NOMO-1 treated with DMSO at 0.1 percent for 48 hours (cell line): Measurements from ENCODE around the gene CEMIP.
A peak's percentile ranks its signal among the peaks of the same experiment; 100 is the strongest.

Experiments
- DNase-seq: peaks from one replicate; lab custom pipeline; 2025; ENCODE audit not compliant: unreplicated experiment; lab: John Stamatoyannopoulos, UW

The CEMIP gene

GRCh38 chr15:80885016-80885579, 105.9 kb downstream of the CEMIP start:
- DNase-seq, result no peak

GRCh38 chr15:80887148-80887547, 108.0 kb downstream of the CEMIP start:
- no peak for DNase-seq

GRCh38 chr15:80888846-80889245, 109.7 kb downstream of the CEMIP start:
- DNase-seq, result no peak

GRCh38 chr15:80890341-80891005, 111.3 kb downstream of the CEMIP start:
- DNase-seq, result peak; percentile 57

GRCh38 chr15:80891006-80891405, 111.8 kb downstream of the CEMIP start:
- DNase-seq, result no peak

- no peak for DNase-seq
Measured at GRCh38 chr15:80892414-80892813, 113.2 kb downstream of the CEMIP start.

GRCh38 chr15:80893777-80894176, 114.6 kb downstream of the CEMIP start:
- DNase-seq, result no peak

- no peak for DNase-seq
Measured at GRCh38 chr15:80895091-80895490, 115.9 kb downstream of the CEMIP start.

- DNase-seq, result no peak
Measured at GRCh38 chr15:80895965-80896364, 116.8 kb downstream of the CEMIP start.

- no peak for DNase-seq
Measured at GRCh38 chr15:80898040-80898439, 118.9 kb downstream of the CEMIP start.

GRCh38 chr15:80902298-80902801, 123.2 kb downstream of the CEMIP start:
- no peak for DNase-seq

- DNase-seq, result no peak
Measured at GRCh38 chr15:80904998-80905397, 125.8 kb downstream of the CEMIP start.

GRCh38 chr15:80906159-80906766, 127.1 kb downstream of the CEMIP start:
- no peak for DNase-seq

- DNase-seq, result no peak
Measured at GRCh38 chr15:80911821-80912220, 132.7 kb downstream of the CEMIP start.

- no peak for DNase-seq
Measured at GRCh38 chr15:80912673-80913072, 133.5 kb downstream of the CEMIP start.

- DNase-seq, result no peak
Measured at GRCh38 chr15:80913541-80913940, 134.4 kb downstream of the CEMIP start.

GRCh38 chr15:80915472-80915871, 136.3 kb downstream of the CEMIP start:
- no peak for DNase-seq

GRCh38 chr15:80916056-80916455, 136.9 kb downstream of the CEMIP start:
- no peak for DNase-seq

GRCh38 chr15:80918196-80918783, 139.1 kb downstream of the CEMIP start:
- DNase-seq, result no peak

GRCh38 chr15:80920271-80920699, 141.1 kb downstream of the CEMIP start:
- no peak for DNase-seq

GRCh38 chr15:80921736-80922410, 142.7 kb downstream of the CEMIP start:
- no peak for DNase-seq
